CD14-positive monocyte (primary cell): ENCODE measurements around the gene LYPD4. TPM values are rescaled to one million over a fixed set of nuclear protein-coding genes. Genes with fewer than 3 reads are reported as not detected.

Source experiments
- DNase-seq, 3 donors: peaks; one replicate each; pipeline ENCODE4 v3.0.0-alpha.2; 2011 to 2022
- H2AFZ ChIP-seq: 2 replicates; pipeline ENCODE4 v1.6.0; 2012; ENCODE audit warnings: mild to moderate bottlenecking, low read depth, low read length, inconsistent platforms; ENCODE audit not compliant: insufficient read depth, poor library complexity, severe bottlenecking
- H3K27ac ChIP-seq, 2 donors: 1 replicate in 1 of 2; 2 replicates in 1 of 2; pipeline ENCODE4 v1.5.1; 2012 to 2013; ENCODE audit warnings: low read length in 2 of 2, control low read depth in 1 of 2, inconsistent platforms in 1 of 2, low read depth in 1 of 2, mild to moderate bottlenecking in 1 of 2
- H3K27me3 ChIP-seq, 2 donors: one replicate each; pipeline versions ENCODE4 v1.6.0 to v1.6.1; 2011 to 2013; ENCODE audit warnings: low read length in 2 of 2; ENCODE audit not compliant: control insufficient read depth in 2 of 2, insufficient read depth in 2 of 2
- H3K36me3 ChIP-seq, 2 donors: replicated peaks in 1 of 2; 1 replicate in 1 of 2; 2 replicates in 1 of 2; pipeline versions ENCODE4 v1.5.1 to v1.6.1; 2012 to 2013; ENCODE audit warnings: low read length in 2 of 2, control low read depth in 1 of 2, inconsistent platforms in 1 of 2, mild to moderate bottlenecking in 1 of 2; ENCODE audit not compliant: insufficient read depth in 2 of 2, control insufficient read depth in 1 of 2
- H3K4me1 ChIP-seq, 2 donors: 1 replicate in 1 of 2; 2 replicates in 1 of 2; pipeline versions ENCODE4 v1.5.1 to v1.6.1; 2012 to 2013; ENCODE audit warnings: low read length in 2 of 2, control low read depth in 1 of 2, inconsistent platforms in 1 of 2, mild to moderate bottlenecking in 1 of 2, moderate library complexity in 1 of 2; ENCODE audit not compliant: insufficient read depth in 2 of 2, control insufficient read depth in 1 of 2
- H3K4me2 ChIP-seq: replicated peaks from 2 replicates; pipeline ENCODE3; 2012; ENCODE audit warnings: low read length, moderate library complexity, mild to moderate bottlenecking; ENCODE audit not compliant: poor library complexity, severe bottlenecking; ENCODE audit errors: extremely low read depth
- H3K4me3 ChIP-seq, 3 experiments: fragments of 200-600 bp in 1 of 3; sonication (generic) in 1 of 3; replicated peaks in 1 of 3; 1 replicate in 2 of 3; 2 replicates in 1 of 3; pipeline ENCODE4 v1.5.1; 2011 to 2013; ENCODE audit warnings: low read length in 3 of 3, mild to moderate bottlenecking in 3 of 3, control low read depth in 2 of 3, low read depth in 2 of 3, inconsistent platforms in 1 of 3, moderate library complexity in 1 of 3
- H3K79me2 ChIP-seq: 2 replicates; pipeline ENCODE4 v1.6.0; 2012; ENCODE audit warnings: mild to moderate bottlenecking, control low read depth, inconsistent platforms, low read length, moderate library complexity; ENCODE audit not compliant: insufficient read depth
- H3K9ac ChIP-seq: 2 replicates; pipeline ENCODE4 v1.6.0; 2017; ENCODE audit warnings: low read length, mild to moderate bottlenecking; ENCODE audit not compliant: insufficient read depth, poor library complexity, severe bottlenecking
- H3K9me3 ChIP-seq, 2 donors: replicated peaks in 1 of 2; 1 replicate in 1 of 2; 2 replicates in 1 of 2; pipeline versions ENCODE4 v1.5.1 to v1.6.1; 2012 to 2013; ENCODE audit warnings: low read length in 2 of 2, control low read depth in 1 of 2; ENCODE audit not compliant: control insufficient read depth in 1 of 2, insufficient read depth in 1 of 2
- H4K20me1 ChIP-seq: 2 replicates; pipeline ENCODE4 v1.6.0; 2012; ENCODE audit warnings: mild to moderate bottlenecking, low read length, control low read depth, moderate library complexity; ENCODE audit not compliant: insufficient read depth
- H3K27ac Mint-ChIP-seq, 7 donors: one replicate each; pipeline ENCODE4 v1.8.0; 2020; ENCODE audit warnings: mild to moderate bottlenecking in 7 of 7, mixed read lengths in 7 of 7, moderate library complexity in 6 of 7, inconsistent platforms in 2 of 7
- H3K27me3 Mint-ChIP-seq, 3 donors: one replicate each; pipeline ENCODE4 v1.8.0; 2021 to 2022; ENCODE audit warnings: low read depth in 3 of 3, mild to moderate bottlenecking in 3 of 3, mixed read lengths in 3 of 3, moderate library complexity in 3 of 3, inconsistent platforms in 1 of 3
- H3K36me3 Mint-ChIP-seq, 2 donors: one replicate each; pipeline ENCODE4 v1.8.0; 2020; ENCODE audit warnings: mixed read lengths in 2 of 2, inconsistent platforms in 1 of 2, mild to moderate bottlenecking in 1 of 2
- H3K4me1 Mint-ChIP-seq: one replicate; pipeline ENCODE4 v1.8.0; 2020; ENCODE audit warnings: mild to moderate bottlenecking, mixed read lengths
- H3K4me3 Mint-ChIP-seq, 2 donors: one replicate each; pipeline ENCODE4 v1.8.0; 2020; ENCODE audit warnings: mild to moderate bottlenecking in 2 of 2, mixed read lengths in 2 of 2, moderate library complexity in 1 of 2
- H3K9me3 Mint-ChIP-seq, 7 donors: one replicate each; pipeline ENCODE4 v1.8.0; 2020 to 2022; ENCODE audit warnings: mixed read lengths in 7 of 7, mild to moderate bottlenecking in 6 of 7, moderate library complexity in 6 of 7, inconsistent platforms in 2 of 7
- CTCF ChIP-seq: fragments of 200-600 bp; IDR thresholded peaks from one replicate; pipeline ENCODE4 v1.8.0; 2022; ENCODE audit warnings: antibody characterized with exemption, mild to moderate bottlenecking
- WGBS: methylation state at CpG from one replicate; pipeline ENCODE4 v1.1.5; 2013; ENCODE audit warnings: missing lambda C conversion rate; ENCODE audit not compliant: insufficient coverage; 5-methylcytosine and 5-hydroxymethylcytosine counted together
- intact Hi-C, 2 donors: fragments of 100-400 bp; cut with micrococcal nuclease; formaldehyde crosslinking; loops; one replicate each; pipeline versions ENCODE4 v1.15.0 to v1.15.1; 2023
- polyA plus RNA-seq, 3 donors: library from polyadenylated mRNA; depleted of rRNA in 1 of 3; unstranded in 2 of 3; stranded (reverse) in 1 of 3; fragments of 300-500 nt in 2 of 3; fragments of >200 nt in 1 of 3; fragmentation: Illumina TruSeq in 2 of 3; gene quantifications; 1 replicate in 2 of 3; 2 replicates in 1 of 3; pipeline ENCODE4 v1.2.3, GENCODE V29; 2012 to 2021

The LYPD4 gene
- polyA plus RNA-seq, 3 donors, result not detected

- H3K9me3 ChIP-seq, result no peaks in the 10 kb centered on the region
- H2AFZ ChIP-seq, result no peak overlapping the region
- WGBS, result 100% methylated on average over 1 of the region's 3 CpGs
- no peak overlapping the region for H3K9ac ChIP-seq
- H3K36me3 ChIP-seq, result no peaks in the 10 kb centered on the region
- H3K27me3 ChIP-seq, result no peaks in the 10 kb centered on the region
- no peak overlapping the region for H3K4me2 ChIP-seq
- no peak for DNase-seq
- Mint-ChIP-seq H3K27me3 (peaks cover 0 to 6% (median 5%) of the 10 kb centered on the region in 3 donors), H3K27ac (peak overlapping the region in 3 of 7 donors; percentile 40 to 95 (median 50)), H3K4me1 (peaks cover 59% of the 10 kb centered on the region), H3K4me3 (no peak overlapping the region), H3K9me3 (no peaks in the 10 kb centered on the region), H3K36me3 (peaks cover 8 to 24% of the 10 kb centered on the region in 2 donors)
- peak overlapping the region in 1 of 2 donors; percentile 88 for H3K27ac ChIP-seq
- intact Hi-C loops, result loop anchor here in 1 of 2 donors (2.0 kb wide), 1 partner anchor 15 kb away; the partner anchor contains the start of gene CEACAM3
- H4K20me1 ChIP-seq, result no peaks in the 10 kb centered on the region
- H3K4me1 ChIP-seq, result peaks cover 54 to 55% of the 10 kb centered on the region in 2 donors
- no peaks in the 10 kb centered on the region for H3K79me2 ChIP-seq
- H3K4me3 ChIP-seq, result no peak overlapping the region
- no peak for TF ChIP-seq CTCF
Measured at GRCh38 chr19:41811981-41812380, 32.5 kb downstream of the LYPD4 start.

GRCh38 chr19:41811036-41811435 is 33.4 kb downstream of the LYPD4 start:
- peak; percentile 74 to 94 (median 86) for DNase-seq

More at GRCh38 chr19:41811036-41811435, 33.4 kb downstream of the LYPD4 start:
- Histone ChIP-seq H2AFZ (peak overlapping the region; percentile 25), H3K79me2 (no peaks in the 10 kb centered on the region), H3K9ac (peak overlapping the region; percentile 53), H3K36me3 (no peaks in the 10 kb centered on the region), H3K4me2 (peak overlapping the region; percentile 60), H3K9me3 (no peaks in the 10 kb centered on the region), H3K4me1 (peaks cover 55 to 56% of the 10 kb centered on the region in 2 donors), H3K27me3 (no peaks in the 10 kb centered on the region), H4K20me1 (no peaks in the 10 kb centered on the region), H3K4me3 (peak overlapping the region in 1 of 3 experiments; percentile 60), H3K27ac (peak overlapping the region; percentile 88)
- Mint-ChIP-seq H3K4me1 (peaks cover 62% of the 10 kb centered on the region), H3K27me3 (peaks cover 2 to 3% (median 3%) of the 10 kb centered on the region in 3 donors), H3K9me3 (no peaks in the 10 kb centered on the region), H3K36me3 (peaks cover 8 to 32% of the 10 kb centered on the region in 2 donors), H3K4me3 (peak overlapping the region; percentile 49 to 65), H3K27ac (peak overlapping the region; percentile 89 to 97 (median 94))
- intact Hi-C loops, result loop anchor here in 1 of 2 donors (2.0 kb wide), 1 partner anchor 14 kb away; the partner anchor contains the start of gene CEACAM3
- 0% methylated on average over 1 of the region's 3 CpGs for WGBS
- no peak for TF ChIP-seq CTCF
